Activated B cell treated with CpG ODN at 0.5 μM for 24 hours (primary cell): ENCODE results near the gene GIPC1. TPM values are rescaled to one million over a fixed set of nuclear protein-coding genes. Genes with fewer than 3 reads are reported as not detected.
A peak's percentile ranks its signal among the peaks of the same experiment; 100 is the strongest.
"Not testable (repeated sequence)": the region's sequence is repeated elsewhere in the genome, so short reads cannot be mapped to it uniquely, and the experiment has no call there.

Source experiments
- ATAC-seq: fragments of 200-7000 bp; cut with Tn5 transposase; one replicate; pipeline ENCODE4 v1.10.0; 2021; ENCODE audit warnings: low read depth, mild to moderate bottlenecking, moderate library complexity
- CTCF ChIA-PET: fragments of 350-600 bp; sonication (Branson Sonifier 250); formaldehyde crosslinking; loops from one replicate; lab custom pipeline; 2021; ENCODE audit warnings: antibody characterized with exemption; lab: Charles Lee
- POLR2A ChIA-PET: fragments of 350-600 bp; sonication (Branson Sonifier 250); formaldehyde crosslinking; loops from one replicate; lab custom pipeline; 2021; ENCODE audit warnings: antibody characterized with exemption; lab: Charles Lee
- DNase-seq: peaks from one replicate; pipeline ENCODE4 v3.0.0; 2022
- H3K27ac Mint-ChIP-seq: one replicate; pipeline ENCODE4 v1.8.0; 2020; ENCODE audit warnings: mixed read lengths
- H3K27me3 Mint-ChIP-seq: one replicate; pipeline ENCODE4 v1.8.0; 2021; ENCODE audit warnings: mixed read lengths
- H3K36me3 Mint-ChIP-seq: one replicate; pipeline ENCODE4 v1.8.0; 2021; ENCODE audit warnings: low read depth, mixed read lengths
- H3K4me1 Mint-ChIP-seq: one replicate; pipeline ENCODE4 v1.8.0; 2021; ENCODE audit warnings: mixed read lengths
- H3K4me3 Mint-ChIP-seq: one replicate; pipeline ENCODE4 v1.8.0; 2020; ENCODE audit warnings: mild to moderate bottlenecking, mixed read lengths
- H3K9me3 Mint-ChIP-seq: one replicate; pipeline ENCODE4 v1.8.0; 2020; ENCODE audit warnings: mixed read lengths
- intact Hi-C: fragments of 100-400 bp; cut with micrococcal nuclease; formaldehyde crosslinking; loops from one replicate; pipeline ENCODE4 v1.15.1; 2024
- total RNA-seq: library from RNA; stranded (reverse); gene quantifications from 2 replicates; pipeline ENCODE4 v1.2.3, GENCODE V29; 2022
- TF ChIP-seq, protein P1 (sequence below): fragments of 200-600 bp; IDR thresholded peaks from one replicate; pipeline ENCODE4 v1.8.0; 2022; ENCODE audit warnings: antibody characterized with exemption, mild to moderate bottlenecking

The GIPC1 gene
- total RNA-seq, 1 donor from 2014 or later, result 15.3 TPM

DNA sequence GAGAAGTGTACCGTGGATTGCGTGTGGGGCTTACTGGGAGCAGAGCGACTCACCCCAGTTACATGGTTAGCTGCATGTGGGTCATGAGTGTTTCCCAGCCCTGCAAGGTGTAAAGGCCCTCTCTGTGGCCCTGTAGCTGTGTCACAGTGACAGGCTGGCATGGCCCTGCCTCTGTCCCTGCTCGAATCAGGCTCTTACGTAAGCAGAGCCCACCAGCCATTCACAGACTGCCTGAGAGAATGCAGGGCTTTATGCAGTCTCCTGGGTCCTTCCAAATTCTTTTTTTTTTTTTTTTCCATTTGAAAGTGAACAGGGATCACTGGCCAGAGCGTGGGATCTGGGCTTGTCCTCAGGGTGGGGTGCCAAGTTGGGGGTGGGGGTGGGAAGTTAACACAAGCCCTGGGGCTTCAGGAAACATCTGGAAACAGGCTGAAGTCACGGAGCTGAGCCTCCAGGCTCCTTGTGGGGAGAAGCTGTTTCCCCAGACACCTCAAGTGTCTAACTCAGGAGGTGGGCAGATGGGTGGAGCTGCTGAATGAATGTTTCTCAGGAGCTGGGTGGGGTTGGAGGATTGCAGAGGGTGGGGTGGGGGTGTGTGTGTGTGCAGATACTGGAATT, 46.9 kb upstream of the GIPC1 start:
- ChIA-PET CTCF (no interaction called here), POLR2A (interaction anchor here (0.7 to 1.0 kb wide), 3 partner anchors 25 to 1749 kb away, joined by 3 to 5 read pairs (median 4); partner anchors contain the start of gene DNAJB1)
- H3K36me3 Mint-ChIP-seq, result peaks cover 10% of the 10 kb centered on the region
- no peaks in the 10 kb centered on the region for H3K9me3 Mint-ChIP-seq
- H3K4me1 Mint-ChIP-seq, result peaks cover 14% of the 10 kb centered on the region
- intact Hi-C loops, result no loop called here
- TF ChIP-seq, protein P1, sequence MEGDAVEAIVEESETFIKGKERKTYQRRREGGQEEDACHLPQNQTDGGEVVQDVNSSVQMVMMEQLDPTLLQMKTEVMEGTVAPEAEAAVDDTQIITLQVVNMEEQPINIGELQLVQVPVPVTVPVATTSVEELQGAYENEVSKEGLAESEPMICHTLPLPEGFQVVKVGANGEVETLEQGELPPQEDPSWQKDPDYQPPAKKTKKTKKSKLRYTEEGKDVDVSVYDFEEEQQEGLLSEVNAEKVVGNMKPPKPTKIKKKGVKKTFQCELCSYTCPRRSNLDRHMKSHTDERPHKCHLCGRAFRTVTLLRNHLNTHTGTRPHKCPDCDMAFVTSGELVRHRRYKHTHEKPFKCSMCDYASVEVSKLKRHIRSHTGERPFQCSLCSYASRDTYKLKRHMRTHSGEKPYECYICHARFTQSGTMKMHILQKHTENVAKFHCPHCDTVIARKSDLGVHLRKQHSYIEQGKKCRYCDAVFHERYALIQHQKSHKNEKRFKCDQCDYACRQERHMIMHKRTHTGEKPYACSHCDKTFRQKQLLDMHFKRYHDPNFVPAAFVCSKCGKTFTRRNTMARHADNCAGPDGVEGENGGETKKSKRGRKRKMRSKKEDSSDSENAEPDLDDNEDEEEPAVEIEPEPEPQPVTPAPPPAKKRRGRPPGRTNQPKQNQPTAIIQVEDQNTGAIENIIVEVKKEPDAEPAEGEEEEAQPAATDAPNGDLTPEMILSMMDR, result no peak
- ATAC-seq (peak; percentile 45), DNase-seq (no peak)
- H3K4me3 Mint-ChIP-seq, result no peak overlapping the region
- no peaks in the 10 kb centered on the region for H3K27me3 Mint-ChIP-seq
- H3K27ac Mint-ChIP-seq, result no peak overlapping the region

DNA sequence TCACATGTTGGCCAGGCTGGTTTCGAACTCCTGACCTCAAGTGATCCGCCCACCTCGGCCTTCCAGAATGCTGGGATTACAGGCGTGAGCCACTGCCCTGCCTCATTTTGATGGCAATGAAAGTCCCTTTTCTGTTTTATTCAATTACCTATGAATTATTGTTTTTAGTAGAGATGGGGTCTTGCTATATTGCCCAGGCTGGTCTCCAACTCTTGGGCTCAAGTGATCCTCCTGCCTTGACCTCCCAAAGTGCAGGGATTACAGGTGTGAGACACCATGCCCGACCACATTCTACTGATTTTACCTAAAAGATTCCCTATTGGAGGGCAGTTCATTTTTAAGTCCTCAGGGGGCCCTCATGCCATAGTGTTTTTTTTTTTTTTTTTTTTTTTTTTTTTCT, 46.1 kb upstream of the GIPC1 start:
- peaks cover 19% of the 10 kb centered on the region for H3K4me1 Mint-ChIP-seq
- H3K36me3 Mint-ChIP-seq, result peaks cover 10% of the 10 kb centered on the region
- H3K9me3 Mint-ChIP-seq, H3K4me3 Mint-ChIP-seq, ATAC-seq, CTCF ChIA-PET, DNase-seq, H3K27me3 Mint-ChIP-seq, H3K27ac Mint-ChIP-seq, intact Hi-C loops: not testable (repeated sequence)
- POLR2A ChIA-PET, result interaction anchor here (0.7 to 1.0 kb wide), 3 partner anchors 24 to 1748 kb away, joined by 3 to 5 read pairs (median 4); partner anchors contain the start of gene DNAJB1

DNA sequence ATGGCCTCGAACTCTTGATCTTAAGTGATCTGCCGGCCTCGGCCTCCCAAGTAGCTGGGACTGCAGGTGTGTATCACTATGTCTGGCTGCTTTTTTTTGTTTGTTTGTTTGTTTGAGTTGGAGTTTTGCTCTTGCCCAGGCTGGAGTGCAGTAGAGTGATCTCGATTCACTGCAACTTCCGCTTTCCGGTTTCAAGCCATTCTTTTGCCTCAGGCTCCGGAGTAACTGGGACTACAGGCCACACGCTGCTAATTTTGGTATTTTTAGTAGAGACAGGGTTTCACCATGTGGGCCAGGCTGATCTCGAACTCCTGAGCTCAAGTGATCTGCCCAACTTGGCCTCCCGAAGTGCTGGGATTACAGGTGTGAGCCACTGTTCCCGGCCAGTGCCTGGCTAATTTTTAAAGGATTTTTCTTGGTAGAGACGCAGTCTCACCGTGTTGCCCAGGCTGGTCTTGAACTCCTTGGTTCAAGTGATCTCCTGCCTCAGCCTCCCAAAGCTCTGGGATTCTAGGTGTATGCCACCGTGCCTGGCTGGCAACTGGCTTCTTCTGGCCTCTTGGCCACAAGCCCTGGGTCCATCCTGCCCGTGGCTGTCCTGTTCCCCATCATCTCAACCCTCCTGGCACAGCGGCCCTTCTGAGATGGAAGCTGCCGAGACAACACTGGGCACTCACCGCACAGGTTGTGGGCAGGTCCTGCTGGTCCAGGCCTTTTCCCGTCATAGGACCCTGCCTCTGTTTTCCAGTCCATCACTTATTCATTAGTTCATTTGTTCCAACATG, 45.0 kb upstream of the GIPC1 start:
- Mint-ChIP-seq H3K36me3 (peaks cover 10% of the 10 kb centered on the region), H3K4me1 (peaks cover 20% of the 10 kb centered on the region), H3K27ac (no peak overlapping the region), H3K4me3 (no peak overlapping the region), H3K27me3 (no peaks in the 10 kb centered on the region), H3K9me3 (no peaks in the 10 kb centered on the region)
- POLR2A ChIA-PET, result interaction anchor here (0.9 kb wide), 1 partner anchor 23 kb away, joined by 3 read pairs; no protein-coding TSS in a partner anchor
- DNase-seq (no peak), ATAC-seq (no peak)
- CTCF ChIA-PET, result no interaction called here
- TF ChIP-seq, protein P1, result no peak
- intact Hi-C loops, result no loop called here

DNA sequence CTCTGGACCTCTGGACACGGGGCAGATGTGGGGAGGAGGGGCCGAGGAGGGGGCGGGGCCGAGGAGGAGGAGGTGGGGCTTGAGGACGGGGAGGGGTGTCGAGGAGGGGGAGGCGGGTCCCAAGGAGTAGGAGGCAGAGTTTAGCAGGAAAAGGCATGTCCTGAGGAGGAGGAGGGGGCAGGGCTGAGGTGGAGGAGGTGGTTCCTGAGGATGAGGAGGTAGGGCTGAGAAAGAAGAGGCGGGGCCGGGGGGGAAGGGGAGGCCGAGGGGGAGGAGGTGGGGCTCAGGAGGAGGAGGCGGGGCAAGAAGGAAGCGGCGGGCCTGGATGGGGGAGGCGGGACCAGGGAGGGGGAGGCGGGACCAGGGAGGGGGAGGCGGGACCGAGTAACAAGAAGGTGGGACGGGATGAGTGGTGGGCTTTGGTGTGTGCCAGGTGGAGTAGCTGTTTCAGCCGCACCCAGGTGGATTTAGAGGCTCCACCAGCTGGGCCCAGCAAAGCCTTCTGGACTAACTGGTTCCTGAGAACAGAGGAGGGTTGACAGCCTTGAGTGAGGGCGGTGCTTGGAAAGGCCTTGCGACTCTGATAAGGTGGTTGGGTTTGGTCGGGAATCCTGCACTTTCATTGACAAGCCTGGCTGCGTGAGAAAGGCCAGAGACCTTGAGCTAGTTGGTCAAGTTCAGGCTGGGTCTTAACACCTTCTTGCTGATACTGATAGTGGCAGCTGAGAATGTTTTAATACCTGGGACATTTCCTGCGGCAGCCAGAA, 41.2 kb upstream of the GIPC1 start:
- Mint-ChIP-seq H3K9me3 (no peaks in the 10 kb centered on the region), H3K27me3 (no peaks in the 10 kb centered on the region), H3K4me3 (no peak overlapping the region), H3K36me3 (peaks cover 12% of the 10 kb centered on the region), H3K27ac (no peak overlapping the region), H3K4me1 (peaks cover 17% of the 10 kb centered on the region)
- ATAC-seq (peak; percentile 47), DNase-seq (no peak)
- intact Hi-C loops, result no loop called here
- ChIA-PET POLR2A (interaction anchor here (0.5 to 2.0 kb wide), 2 partner anchors 19 to 406 kb away, joined by 3 to 6 read pairs; partner anchors contain the start of gene DNAJB1), CTCF (no interaction called here)
- TF ChIP-seq, protein P1, result no peak

DNA sequence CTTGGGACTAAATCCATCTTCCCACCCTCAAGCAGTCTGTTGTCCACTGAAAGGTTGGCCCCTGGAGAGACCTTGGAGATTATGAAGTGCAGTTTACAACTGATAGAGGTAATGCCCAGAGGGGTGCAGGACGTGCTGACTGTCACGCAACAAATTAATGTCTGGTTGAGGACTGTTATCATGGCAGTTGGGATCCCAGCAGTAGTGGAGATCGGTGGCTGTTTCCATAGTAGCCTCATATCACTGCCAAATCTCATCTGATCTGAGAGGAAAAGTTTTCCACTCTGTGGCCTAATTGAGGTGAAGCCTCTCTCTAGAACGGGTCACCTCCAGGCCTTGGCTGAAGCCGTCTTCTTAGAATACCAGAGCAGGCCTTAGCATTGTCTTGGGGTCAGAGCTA, 37.5 kb upstream of the GIPC1 start:
- DNase-seq (no peak), ATAC-seq (no peak)
- peaks cover 40% of the 10 kb centered on the region for H3K4me1 Mint-ChIP-seq
- TF ChIP-seq, protein P1, result no peak
- no peaks in the 10 kb centered on the region for H3K27me3 Mint-ChIP-seq
- no peak overlapping the region for H3K27ac Mint-ChIP-seq
- no peaks in the 10 kb centered on the region for H3K9me3 Mint-ChIP-seq
- POLR2A ChIA-PET, result interaction anchor here (1.6 kb wide), 1 partner anchor 15 kb away, joined by 4 read pairs; the partner anchor contains the start of gene DNAJB1
- intact Hi-C loops, result no loop called here
- peaks cover 8% of the 10 kb centered on the region for H3K36me3 Mint-ChIP-seq
- CTCF ChIA-PET, result interaction anchor here (1.2 to 1.3 kb wide), 2 partner anchors 17 to 24 kb away, joined by 3 to 4 read pairs; no protein-coding TSS in a partner anchor
- no peak overlapping the region for H3K4me3 Mint-ChIP-seq
